Measurements from ENCODE around the gene ZFP91. TPM values are rescaled to one million over a fixed set of nuclear protein-coding genes. Genes with fewer than 3 reads are reported as not detected.

ZFP91 gene
- total RNA-seq, 1 donor from 2014 or later = 43.6 TPM

- Mint-ChIP-seq H3K27me3 (no peaks in the 10 kb centered on the region), H3K36me3 (peaks cover 15% of the 10 kb centered on the region), H3K4me1 (ENCODE audit: unreplicated experiment) (peaks cover 23% of the 10 kb centered on the region), H3K4me3 (no peak overlapping the region), H3K9me3 (no peaks in the 10 kb centered on the region), H3K27ac (no peak overlapping the region)
- no peak for TF ChIP-seq CTCF (conservative IDR thresholded peaks at IDR 0.05)
- no peak for DNase-seq (ENCODE audit: extremely low spot score, unreplicated experiment)
These were observed 12.8 kb downstream of the ZFP91 start for GRCh38 chr11:58591659-58592058.

- H3K27ac Mint-ChIP-seq = no peak overlapping the region
- peaks cover 26% of the 10 kb centered on the region for H3K4me1 Mint-ChIP-seq (ENCODE audit: unreplicated experiment)
- no peaks in the 10 kb centered on the region for H3K27me3 Mint-ChIP-seq
- DNase-seq (ENCODE audit: extremely low spot score, unreplicated experiment) = no peak
- no peak for TF ChIP-seq CTCF (conservative IDR thresholded peaks at IDR 0.05)
- H3K9me3 Mint-ChIP-seq = no peaks in the 10 kb centered on the region
- H3K36me3 Mint-ChIP-seq = peaks cover 15% of the 10 kb centered on the region
- H3K4me3 Mint-ChIP-seq = no peak overlapping the region
These were observed 14.1 kb downstream of the ZFP91 start for GRCh38 chr11:58592760-58593472.

- Mint-ChIP-seq H3K9me3 (no peaks in the 10 kb centered on the region), H3K27ac (no peak overlapping the region), H3K27me3 (no peaks in the 10 kb centered on the region), H3K36me3 (peaks cover 15% of the 10 kb centered on the region), H3K4me1 (ENCODE audit: unreplicated experiment) (peaks cover 26% of the 10 kb centered on the region), H3K4me3 (no peak overlapping the region)
- no peak for DNase-seq (ENCODE audit: extremely low spot score, unreplicated experiment)
- TF ChIP-seq CTCF (conservative IDR thresholded peaks at IDR 0.05) = no peak
These were observed 16.0 kb downstream of the ZFP91 start for GRCh38 chr11:58594826-58595225.

GRCh38 chr11:58596621-58597020, 17.8 kb downstream of the ZFP91 start:
- TF ChIP-seq CTCF (conservative IDR thresholded peaks at IDR 0.05) = no peak
- H3K9me3 Mint-ChIP-seq = no peaks in the 10 kb centered on the region
- no peak for DNase-seq (ENCODE audit: extremely low spot score, unreplicated experiment)
- H3K4me1 Mint-ChIP-seq (ENCODE audit: unreplicated experiment) = peaks cover 26% of the 10 kb centered on the region
- no peaks in the 10 kb centered on the region for H3K27me3 Mint-ChIP-seq
- H3K4me3 Mint-ChIP-seq = no peak overlapping the region
- no peak overlapping the region for H3K27ac Mint-ChIP-seq
- peaks cover 13% of the 10 kb centered on the region for H3K36me3 Mint-ChIP-seq

- Mint-ChIP-seq H3K27me3 (no peaks in the 10 kb centered on the region), H3K27ac (no peak overlapping the region), H3K4me3 (no peak overlapping the region), H3K4me1 (ENCODE audit: unreplicated experiment) (peaks cover 22% of the 10 kb centered on the region), H3K9me3 (no peaks in the 10 kb centered on the region), H3K36me3 (peaks cover 11% of the 10 kb centered on the region)
- no peak for TF ChIP-seq CTCF (conservative IDR thresholded peaks at IDR 0.05)
- no peak for DNase-seq (ENCODE audit: extremely low spot score, unreplicated experiment)
These were observed 18.8 kb downstream of the ZFP91 start for GRCh38 chr11:58597486-58598144.

All from type B pancreatic cell (in vitro differentiated cells).